Stomach (tissue), 9 donors: ENCODE measurements around the gene NRF1. TPM values are rescaled to one million over a fixed set of nuclear protein-coding genes. Genes with fewer than 3 reads are reported as not detected.

Source experiments
- DNase-seq, 2 donors: peaks; one replicate each; pipeline versions ENCODE4 v3.0.0 to v3.0.0-alpha.2; 2013 to 2019
- H3K27ac ChIP-seq, 5 donors: fragments of 200-600 bp in 4 of 5; sonication (generic) in 4 of 5; one replicate each; pipeline ENCODE4 v1.5.1; 2013 to 2019; ENCODE audit warnings: mild to moderate bottlenecking in 1 of 5, moderate library complexity in 1 of 5
- H3K27me3 ChIP-seq, 3 donors: fragments of 200-600 bp; sonication (generic); one replicate each; pipeline ENCODE4 v1.5.1; 2017 to 2019; ENCODE audit warnings: mixed run types in 1 of 3
- H3K36me3 ChIP-seq, 4 donors: fragments of 200-600 bp; sonication (generic); 1 replicate in 3 of 4; 2 replicates in 1 of 4; pipeline ENCODE4 v1.5.1; 2016 to 2019
- H3K4me1 ChIP-seq, 4 donors: fragments of 200-600 bp; sonication (generic); one replicate each; pipeline ENCODE4 v1.5.1; 2016 to 2019
- H3K4me3 ChIP-seq, 4 donors: fragments of 200-600 bp; sonication (generic) in 3 of 4; one replicate each; pipeline ENCODE4 v1.5.1; 2016 to 2019; ENCODE audit warnings: mild to moderate bottlenecking in 1 of 4
- H3K9me3 ChIP-seq, 4 donors: fragments of 200-600 bp; sonication (generic); one replicate each; pipeline ENCODE4 v1.5.1; 2016 to 2019
- CTCF ChIP-seq, 7 experiments: fragments of 450-650 bp in 4 of 7; fragments of 200-600 bp in 3 of 7; sonication (generic) in 3 of 7; IDR thresholded peaks; one replicate each; pipeline ENCODE4 v1.5.1; 2016 to 2019; ENCODE audit warnings: antibody characterized with exemption in 7 of 7, control low read depth in 2 of 7, mild to moderate bottlenecking in 1 of 7
- EP300 ChIP-seq: sonication (generic); formaldehyde crosslinking; IDR thresholded peaks from one replicate; pipeline ENCODE4 v1.6.1; 2017; ENCODE audit warnings: antibody characterized with exemption
- POLR2A ChIP-seq, 4 donors: fragments of 450-650 bp; IDR thresholded peaks; one replicate each; pipeline ENCODE4 v1.6.1; 2016; ENCODE audit warnings: antibody characterized with exemption in 4 of 4, control low read depth in 2 of 4, mild to moderate bottlenecking in 1 of 4, moderate library complexity in 1 of 4
- POLR2AphosphoS5 ChIP-seq, 3 donors: sonication (generic); formaldehyde crosslinking; IDR thresholded peaks; one replicate each; pipeline ENCODE4 v1.6.1; 2016; ENCODE audit warnings: antibody characterized with exemption in 3 of 3
- WGBS, 5 donors: extraction: QIAGEN DNeasy Blood & Tissue Kit in 3 of 5; methylation state at CpG; one replicate each; pipeline versions ENCODE4 v1.1.5 to v1.1.7; 2013 to 2018; 5-methylcytosine and 5-hydroxymethylcytosine counted together
- intact Hi-C: fragments of 100-400 bp; cut with DNase I; formaldehyde crosslinking; loops from one replicate; pipeline ENCODE4 v1.15.1; 2023; ENCODE audit warnings: low total_unique reads
- polyA plus RNA-seq, 3 donors: library from polyadenylated mRNA; stranded (reverse); fragments of 200-250 nt; gene quantifications; one replicate each; pipeline ENCODE4 v1.2.3, GENCODE V29; 2013
- total RNA-seq, 5 donors: library from RNA; depleted of rRNA; stranded (reverse); fragments of >200 nt; gene quantifications; one replicate each; pipeline versions ENCODE4 v1.1.0 to v1.2.3, GENCODE V29; 2014 to 2016
- donor health status: healthy with polysubstance abuse.
- donor health status: Bipolar disorder and iron deficiency.
- donor health status: healthy.

NRF1 gene
- total and polyA plus RNA-seq, 8 donors, result 3.2 to 58.3 (median 10.1) TPM

- DNase-seq, result no peak
- WGBS, 5 donors, result 88 to 98% (median 92%) methylated on average over 2 of the region's 2 CpGs
- Histone ChIP-seq H3K36me3 (peaks cover 0 to 13% (median 4%) of the 10 kb centered on the region in 4 donors), H3K27ac (no peak overlapping the region), H3K4me1 (peaks cover 11 to 47% (median 30%) of the 10 kb centered on the region in 4 donors), H3K9me3 (no peaks in the 10 kb centered on the region), H3K27me3 (no peaks in the 10 kb centered on the region), H3K4me3 (no peak overlapping the region)
- intact Hi-C loops, result no loop called here
- TF ChIP-seq POLR2A (IDR thresholded peaks at IDR 0.05), result no peak
- no peak for TF ChIP-seq EP300
- no peak for TF ChIP-seq POLR2AphosphoS5 (IDR thresholded peaks at IDR 0.05)
- no peak for TF ChIP-seq CTCF (IDR thresholded peaks at IDR 0.05)
These were observed 1.9 kb upstream of the NRF1 start for GRCh38 chr7:129609666-129610065.

- DNase-seq, result no peak
- TF ChIP-seq CTCF (IDR thresholded peaks at IDR 0.05) (no peak), POLR2AphosphoS5 (IDR thresholded peaks at IDR 0.05) (no peak), EP300 (no peak), POLR2A (IDR thresholded peaks at IDR 0.05) (no peak)
- peak overlapping the region; percentile 95 to 98 (median 95) for H3K27ac ChIP-seq
- no peaks in the 10 kb centered on the region for H3K9me3 ChIP-seq
- peaks cover 11 to 59% (median 40%) of the 10 kb centered on the region in 4 donors for H3K4me1 ChIP-seq
- WGBS, 5 donors, result 8 to 10% (median 9%) methylated on average over 17 of the region's 17 CpGs
- intact Hi-C loops, result no loop called here
- H3K27me3 ChIP-seq, result no peaks in the 10 kb centered on the region
- H3K4me3 ChIP-seq, result peak overlapping the region; percentile 76 to 95 (median 86)
- peaks cover 0 to 13% (median 4%) of the 10 kb centered on the region in 4 donors for H3K36me3 ChIP-seq
These were observed 743 bp upstream of the NRF1 start for GRCh38 chr7:129610709-129611245.

GRCh38 chr7:129612112-129613015 lies 844 bp downstream of the NRF1 start:
- TF ChIP-seq POLR2A (IDR thresholded peaks at IDR 0.05) (no peak), CTCF (IDR thresholded peaks at IDR 0.05) (peak in 5 of 7 experiments; percentile 25 to 44 (median 37)), POLR2AphosphoS5 (IDR thresholded peaks at IDR 0.05) (no peak)
- no peaks in the 10 kb centered on the region for H3K27me3 ChIP-seq
- peak overlapping the region; percentile 76 to 95 (median 86) for H3K4me3 ChIP-seq
- H3K4me1 ChIP-seq, result peaks cover 19 to 68% (median 48%) of the 10 kb centered on the region in 4 donors
- intact Hi-C loops, result no loop called here
- peak; percentile 50 to 77 for DNase-seq
- peaks cover 0 to 13% (median 4%) of the 10 kb centered on the region in 4 donors for H3K36me3 ChIP-seq
- 0 to 1% (median 1%) methylated on average over 17 to 59 of the region's 64 CpGs for WGBS, 5 donors
- H3K27ac ChIP-seq, result peak overlapping the region; percentile 95 to 98 (median 95)
- H3K9me3 ChIP-seq, result no peaks in the 10 kb centered on the region

GRCh38 chr7:129613016-129613337 lies 1.5 kb downstream of the NRF1 start:
- no peak for DNase-seq
- H3K27me3 ChIP-seq, result no peaks in the 10 kb centered on the region
- intact Hi-C loops, result no loop called here
- 17 to 25% (median 19%) methylated on average over 5 of the region's 5 CpGs for WGBS, 5 donors
- H3K27ac ChIP-seq, result peak overlapping the region in 4 of 5 donors; percentile 95 to 98 (median 96)
- H3K4me1 ChIP-seq, result peaks cover 23 to 75% (median 51%) of the 10 kb centered on the region in 4 donors
- peak overlapping the region; percentile 76 to 95 (median 86) for H3K4me3 ChIP-seq
- no peaks in the 10 kb centered on the region for H3K9me3 ChIP-seq
- H3K36me3 ChIP-seq, result peaks cover 0 to 12% (median 2%) of the 10 kb centered on the region in 4 donors
- TF ChIP-seq POLR2AphosphoS5 (IDR thresholded peaks at IDR 0.05) (no peak), CTCF (IDR thresholded peaks at IDR 0.05) (no peak), POLR2A (IDR thresholded peaks at IDR 0.05) (no peak), EP300 (no peak)
